Neutrophil (primary cell): ENCODE data around the gene C11orf71.

ENCODE experiments used
- H3K27ac ChIP-seq: fragments of 200-600 bp; sonication (generic); 2 replicates; pipeline ENCODE4 v1.5.1; 2016; ENCODE audit warnings: mild to moderate bottlenecking, moderate library complexity
- H3K27me3 ChIP-seq: fragments of 200-600 bp; sonication (generic); 2 replicates; pipeline ENCODE4 v1.6.0; 2016; ENCODE audit warnings: mild to moderate bottlenecking
- H3K36me3 ChIP-seq: fragments of 200-600 bp; sonication (generic); 2 replicates; pipeline ENCODE4 v1.5.1; 2017
- H3K4me1 ChIP-seq, 2 experiments: fragments of 200-600 bp in 1 of 2; sonication (generic) in 1 of 2; 1 replicate in 1 of 2; 2 replicates in 1 of 2; pipeline versions ENCODE4 v1.5.1 to v1.6.1; 2013 to 2016; ENCODE audit warnings: low read depth in 1 of 2, low read length in 1 of 2, mild to moderate bottlenecking in 1 of 2, moderate library complexity in 1 of 2; ENCODE audit not compliant: control insufficient read depth in 1 of 2, insufficient read depth in 1 of 2
- H3K4me3 ChIP-seq, 2 experiments: fragments of 200-600 bp in 1 of 2; sonication (generic) in 1 of 2; 1 replicate in 1 of 2; 2 replicates in 1 of 2; pipeline ENCODE4 v1.5.1; 2013 to 2016; ENCODE audit warnings: low read depth in 1 of 2, low read length in 1 of 2, mild to moderate bottlenecking in 1 of 2, moderate library complexity in 1 of 2
- H3K9me3 ChIP-seq: fragments of 200-600 bp; sonication (generic); 2 replicates; pipeline ENCODE4 v1.5.1; 2016
- TF ChIP-seq, protein P1 (sequence below): fragments of 200-600 bp; sonication (generic); IDR thresholded peaks from 2 replicates; pipeline ENCODE4 v1.5.1; 2016; ENCODE audit warnings: antibody characterized with exemption

C11orf71 gene

DNA sequence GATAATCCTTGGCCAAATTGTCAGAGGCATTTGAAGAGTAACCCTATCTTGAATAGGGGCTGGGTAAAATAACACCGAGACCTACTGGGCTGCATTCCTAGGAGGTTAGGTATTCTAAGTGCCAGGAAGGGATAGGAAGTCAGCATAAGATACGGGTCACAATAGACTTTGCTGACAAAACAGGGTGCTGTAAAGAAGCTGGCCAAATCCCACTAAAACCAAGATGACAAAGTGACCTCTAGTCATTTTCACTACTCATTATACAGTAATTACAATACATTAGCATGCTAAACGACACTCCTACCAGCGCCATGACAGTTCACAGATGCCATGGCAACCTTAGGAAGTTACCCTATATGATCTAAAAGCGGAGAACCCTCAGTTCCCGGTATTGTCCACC lies 38.0 kb upstream of the C11orf71 start:
- TF ChIP-seq, protein P1, sequence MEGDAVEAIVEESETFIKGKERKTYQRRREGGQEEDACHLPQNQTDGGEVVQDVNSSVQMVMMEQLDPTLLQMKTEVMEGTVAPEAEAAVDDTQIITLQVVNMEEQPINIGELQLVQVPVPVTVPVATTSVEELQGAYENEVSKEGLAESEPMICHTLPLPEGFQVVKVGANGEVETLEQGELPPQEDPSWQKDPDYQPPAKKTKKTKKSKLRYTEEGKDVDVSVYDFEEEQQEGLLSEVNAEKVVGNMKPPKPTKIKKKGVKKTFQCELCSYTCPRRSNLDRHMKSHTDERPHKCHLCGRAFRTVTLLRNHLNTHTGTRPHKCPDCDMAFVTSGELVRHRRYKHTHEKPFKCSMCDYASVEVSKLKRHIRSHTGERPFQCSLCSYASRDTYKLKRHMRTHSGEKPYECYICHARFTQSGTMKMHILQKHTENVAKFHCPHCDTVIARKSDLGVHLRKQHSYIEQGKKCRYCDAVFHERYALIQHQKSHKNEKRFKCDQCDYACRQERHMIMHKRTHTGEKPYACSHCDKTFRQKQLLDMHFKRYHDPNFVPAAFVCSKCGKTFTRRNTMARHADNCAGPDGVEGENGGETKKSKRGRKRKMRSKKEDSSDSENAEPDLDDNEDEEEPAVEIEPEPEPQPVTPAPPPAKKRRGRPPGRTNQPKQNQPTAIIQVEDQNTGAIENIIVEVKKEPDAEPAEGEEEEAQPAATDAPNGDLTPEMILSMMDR = no peak
- H3K4me3 ChIP-seq = no peak overlapping the region

DNA sequence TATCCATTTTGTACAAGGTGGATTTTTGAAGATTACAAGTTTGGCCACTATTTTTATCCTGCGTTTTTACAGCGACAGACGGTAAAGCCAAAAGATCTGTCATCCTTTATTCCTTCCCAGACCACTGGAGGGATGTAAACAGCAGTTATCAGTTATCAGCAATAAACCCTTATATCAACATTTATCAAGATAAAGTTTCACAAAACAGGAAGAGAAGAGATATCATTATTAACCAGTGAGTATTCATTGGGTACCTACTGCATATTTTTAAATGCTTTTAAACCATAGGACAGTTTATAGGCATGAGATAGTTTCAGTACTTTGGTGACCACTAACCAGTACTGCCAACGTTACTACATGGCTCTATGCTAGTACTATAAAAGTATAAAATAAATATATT lies 33.1 kb upstream of the C11orf71 start:
- no peaks in the 10 kb centered on the region for H3K36me3 ChIP-seq
- H3K4me3 ChIP-seq = no peak overlapping the region
- no peaks in the 10 kb centered on the region for H3K4me1 ChIP-seq
- TF ChIP-seq, protein P1 = no peak
- no peaks in the 10 kb centered on the region for H3K27me3 ChIP-seq
- H3K27ac ChIP-seq = no peak overlapping the region
- no peaks in the 10 kb centered on the region for H3K9me3 ChIP-seq

More for the DNA sequence above, 38.0 kb upstream of the C11orf71 start:
- Histone ChIP-seq H3K9me3 (no peaks in the 10 kb centered on the region), H3K27me3 (no peaks in the 10 kb centered on the region), H3K27ac (no peak overlapping the region), H3K4me1 (peaks cover 10 to 13% of the 10 kb centered on the region in 2 experiments), H3K36me3 (no peaks in the 10 kb centered on the region)

DNA sequence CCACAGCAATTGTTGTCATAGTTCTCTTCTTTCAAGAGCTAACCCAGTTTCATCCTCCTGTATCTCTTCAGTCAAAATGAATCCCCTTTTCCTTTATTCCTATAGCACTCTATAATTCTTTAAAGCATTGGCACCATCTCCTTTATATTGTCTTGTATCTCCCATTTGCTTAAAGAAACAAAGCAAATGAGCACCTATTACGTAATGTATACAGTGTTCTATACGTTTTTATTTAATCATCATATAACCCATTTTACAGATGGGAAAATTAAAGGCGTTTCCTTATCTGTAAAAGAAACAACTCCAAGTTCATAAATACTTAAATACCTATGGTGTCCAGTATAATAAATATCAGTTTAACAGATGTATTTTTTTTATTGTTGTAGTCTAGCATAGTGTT lies 32.6 kb upstream of the C11orf71 start:
- Histone ChIP-seq H3K9me3 (no peaks in the 10 kb centered on the region), H3K36me3 (no peaks in the 10 kb centered on the region), H3K27ac (no peak overlapping the region), H3K4me1 (no peaks in the 10 kb centered on the region), H3K4me3 (no peak overlapping the region), H3K27me3 (no peaks in the 10 kb centered on the region)
- TF ChIP-seq, protein P1 = no peak

- no peaks in the 10 kb centered on the region for H3K4me1 ChIP-seq
- no peak overlapping the region for H3K4me3 ChIP-seq
- TF ChIP-seq, protein P1 = no peak
- no peaks in the 10 kb centered on the region for H3K9me3 ChIP-seq
- H3K27ac ChIP-seq = no peak overlapping the region
- H3K27me3 ChIP-seq = no peaks in the 10 kb centered on the region
- no peaks in the 10 kb centered on the region for H3K36me3 ChIP-seq
Observed at GRCh38 chr11:114430290-114430689, 30.0 kb upstream of the C11orf71 start.

- H3K27ac ChIP-seq = no peak overlapping the region
- no peaks in the 10 kb centered on the region for H3K9me3 ChIP-seq
- no peaks in the 10 kb centered on the region for H3K36me3 ChIP-seq
- no peaks in the 10 kb centered on the region for H3K4me1 ChIP-seq
- no peak overlapping the region for H3K4me3 ChIP-seq
- TF ChIP-seq, protein P1 = no peak
- H3K27me3 ChIP-seq = no peaks in the 10 kb centered on the region
Observed at GRCh38 chr11:114426280-114426679, 26.0 kb upstream of the C11orf71 start.

- no peaks in the 10 kb centered on the region for H3K27me3 ChIP-seq
- no peak overlapping the region for H3K27ac ChIP-seq
- no peaks in the 10 kb centered on the region for H3K9me3 ChIP-seq
- peaks cover 3% of the 10 kb centered on the region in 2 experiments for H3K4me1 ChIP-seq
- TF ChIP-seq, protein P1 = no peak
- no peak overlapping the region for H3K4me3 ChIP-seq
- peaks cover 5% of the 10 kb centered on the region for H3K36me3 ChIP-seq
Observed at GRCh38 chr11:114416441-114416961, 16.2 kb upstream of the C11orf71 start.
